ENCODE measurements around the gene ABCA3. TPM values are rescaled to one million over a fixed set of nuclear protein-coding genes. Genes with fewer than 3 reads are reported as not detected.

ABCA3 gene
- total RNA-seq, 1 experiment from 2014 or later: not detected

DNA sequence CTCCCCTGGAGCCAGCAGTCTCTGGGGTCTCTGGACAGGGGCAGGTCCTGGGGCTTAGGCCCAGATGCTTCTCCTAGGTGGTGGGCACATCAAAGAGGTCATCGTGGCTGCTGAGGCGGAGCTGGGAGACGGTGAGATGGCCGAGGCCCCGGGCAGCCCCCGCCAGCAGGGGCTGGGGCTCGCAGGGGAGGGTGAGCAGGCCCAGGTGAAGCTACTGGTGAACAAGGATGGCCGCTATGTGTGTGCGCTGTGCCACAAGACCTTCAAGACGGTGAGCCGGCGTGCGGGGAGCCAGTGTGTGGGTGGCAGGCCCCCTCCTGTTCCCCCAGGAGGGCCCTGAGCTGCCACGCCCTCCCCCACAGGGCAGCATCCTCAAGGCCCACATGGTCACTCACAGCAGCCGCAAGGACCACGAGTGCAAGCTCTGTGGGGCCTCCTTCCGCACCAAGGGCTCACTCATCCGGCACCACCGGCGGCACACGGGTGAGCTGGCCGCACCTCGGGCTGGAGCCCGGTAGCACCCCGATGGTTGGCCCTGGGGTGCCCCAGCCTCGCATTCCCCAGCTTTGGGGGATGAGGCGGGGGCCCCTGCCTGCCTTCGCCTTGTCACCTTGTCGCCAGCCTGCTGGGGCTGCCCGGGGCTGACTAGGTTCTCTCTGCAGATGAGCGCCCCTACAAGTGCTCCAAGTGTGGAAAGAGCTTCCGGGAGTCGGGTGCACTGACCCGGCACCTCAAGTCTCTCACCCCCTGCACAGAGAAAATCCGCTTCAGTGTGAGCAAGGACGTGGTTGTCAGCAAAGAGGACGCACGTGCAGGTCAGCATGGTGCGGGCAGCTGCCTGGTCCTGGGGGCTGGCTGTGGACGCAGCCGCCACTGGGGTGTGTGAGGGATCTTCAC lies 108.2 kb downstream of the ABCA3 start:
- no peak for DNase-seq (ENCODE audit: low read depth in 1 of 2, low spot score in 2 of 2)
- Histone ChIP-seq H3K9me3 (replicated peaks) (no peaks in the 10 kb centered on the region), H3K27me3 (replicated peaks) (no peaks in the 10 kb centered on the region), H3K4me1 (replicated peaks) (no peaks in the 10 kb centered on the region), H3K4me3 (no peak overlapping the region), H3K27ac (no peak overlapping the region), H3K36me3 (peaks cover 91% of the 10 kb centered on the region)

DNA sequence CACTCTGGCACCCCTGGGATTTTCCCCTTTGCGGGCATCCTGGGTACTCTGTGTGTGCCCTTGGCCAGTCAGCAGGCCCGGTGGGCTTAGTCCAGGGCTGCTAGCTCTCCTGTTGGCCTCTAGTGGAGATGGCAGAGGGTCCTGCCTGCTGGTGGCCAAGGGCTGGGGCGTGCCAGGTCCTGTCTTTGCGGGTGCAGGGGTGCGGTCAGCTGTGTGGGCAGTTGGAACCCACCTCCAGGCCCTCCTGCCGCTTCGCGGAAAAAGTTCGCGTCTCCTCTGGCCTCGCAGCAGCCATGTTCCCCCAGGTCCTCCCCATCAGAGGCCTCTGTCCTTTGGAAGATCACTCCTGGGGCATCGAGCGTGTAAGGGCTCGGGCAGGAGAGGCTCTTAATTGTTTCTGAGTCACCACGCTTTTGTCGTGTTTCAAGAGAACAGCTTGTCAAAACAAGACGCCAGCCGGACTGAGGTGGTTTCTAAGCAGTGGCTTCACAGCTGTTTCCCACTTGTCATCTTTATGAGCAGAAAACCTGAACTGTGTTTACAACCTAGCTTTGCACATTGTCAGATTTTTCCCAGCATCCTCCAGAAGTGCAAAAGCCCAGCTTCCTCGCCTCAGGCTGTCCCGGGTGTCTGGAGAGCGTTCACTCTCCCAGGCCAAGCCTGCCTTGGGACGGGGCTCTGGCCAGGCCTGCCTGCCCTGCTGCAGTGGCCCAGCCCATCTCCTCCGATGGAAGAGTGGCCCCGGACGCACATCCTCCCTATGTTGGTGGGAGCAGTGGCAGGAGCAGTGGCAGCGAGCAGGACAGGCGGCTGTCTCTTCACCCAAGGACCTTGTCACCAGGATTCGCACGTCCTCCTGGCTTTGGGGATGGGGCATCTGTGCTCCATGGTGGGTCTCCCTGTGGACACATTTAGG lies 109.3 kb downstream of the ABCA3 start:
- H3K9me3 ChIP-seq (replicated peaks): no peaks in the 10 kb centered on the region
- H3K27ac ChIP-seq: no peak overlapping the region
- no peaks in the 10 kb centered on the region for H3K27me3 ChIP-seq (replicated peaks)
- no peak overlapping the region for H3K4me3 ChIP-seq
- no peak for DNase-seq (ENCODE audit: low read depth in 1 of 2, low spot score in 2 of 2)
- peaks cover 5% of the 10 kb centered on the region for H3K4me1 ChIP-seq (replicated peaks)
- H3K36me3 ChIP-seq: peaks cover 92% of the 10 kb centered on the region

DNA sequence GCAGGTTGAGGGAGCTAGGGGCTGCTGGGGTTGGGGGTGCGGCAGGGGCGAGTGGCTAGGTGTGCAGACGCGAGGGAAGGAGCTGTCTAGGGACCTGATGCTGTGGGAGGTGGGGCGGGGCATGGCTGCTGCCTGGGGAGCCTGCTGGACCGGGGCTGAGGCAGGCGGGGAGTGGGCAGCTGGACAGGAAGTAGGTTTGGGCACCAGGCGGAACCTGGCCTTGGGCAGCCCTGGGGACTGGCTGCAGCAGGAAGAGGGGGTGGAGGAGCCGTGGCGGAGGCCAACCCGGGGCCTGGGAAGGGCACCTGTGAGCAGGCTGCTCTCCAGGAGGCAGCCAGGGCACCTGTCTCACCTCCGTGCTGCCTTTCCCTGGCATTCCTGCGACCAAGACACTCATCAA lies 110.2 kb downstream of the ABCA3 start:
- no peaks in the 10 kb centered on the region for H3K27me3 ChIP-seq (replicated peaks)
- H3K9me3 ChIP-seq (replicated peaks): no peaks in the 10 kb centered on the region
- no peak for DNase-seq (ENCODE audit: low read depth in 1 of 2, low spot score in 2 of 2)
- H3K36me3 ChIP-seq: peaks cover 83% of the 10 kb centered on the region
- no peak overlapping the region for H3K27ac ChIP-seq
- peaks cover 8% of the 10 kb centered on the region for H3K4me1 ChIP-seq (replicated peaks)
- H3K4me3 ChIP-seq: no peak overlapping the region

DNA sequence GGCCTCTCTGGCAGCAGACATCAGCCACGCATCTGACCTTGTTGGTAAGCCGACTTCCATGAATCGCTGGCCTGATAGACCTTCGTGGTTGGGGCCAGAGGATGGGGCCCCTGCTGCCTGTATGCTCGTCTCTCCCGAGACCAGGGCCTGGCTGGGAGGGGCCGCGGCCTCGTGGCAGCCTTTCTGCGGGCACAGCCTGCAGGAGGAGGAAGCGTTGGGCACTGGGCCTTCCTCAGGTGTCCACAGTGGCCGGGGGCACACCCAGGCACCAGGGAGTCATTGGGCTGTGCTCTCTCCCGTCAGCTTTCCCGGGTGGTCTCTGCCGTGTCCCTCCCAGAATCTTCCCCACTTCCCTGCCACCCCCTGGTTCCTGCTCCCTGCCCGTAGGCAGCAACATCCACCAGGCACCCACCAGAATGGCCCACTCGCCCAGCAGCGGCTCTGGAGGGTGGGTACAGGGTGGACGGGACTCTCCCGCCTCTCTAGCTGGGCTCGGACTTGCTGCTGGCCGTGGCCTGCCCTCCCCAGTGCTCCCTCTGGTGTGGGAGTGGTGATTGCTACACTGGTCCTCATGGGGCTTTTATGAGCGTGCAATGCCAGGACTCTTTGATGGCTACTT lies 110.8 kb downstream of the ABCA3 start:
- Histone ChIP-seq H3K27me3 (replicated peaks) (no peaks in the 10 kb centered on the region), H3K4me1 (replicated peaks) (peaks cover 13% of the 10 kb centered on the region), H3K36me3 (peaks cover 77% of the 10 kb centered on the region), H3K4me3 (no peak overlapping the region), H3K9me3 (replicated peaks) (no peaks in the 10 kb centered on the region), H3K27ac (no peak overlapping the region)
- DNase-seq (ENCODE audit: low read depth in 1 of 2, low spot score in 2 of 2): no peak

DNA sequence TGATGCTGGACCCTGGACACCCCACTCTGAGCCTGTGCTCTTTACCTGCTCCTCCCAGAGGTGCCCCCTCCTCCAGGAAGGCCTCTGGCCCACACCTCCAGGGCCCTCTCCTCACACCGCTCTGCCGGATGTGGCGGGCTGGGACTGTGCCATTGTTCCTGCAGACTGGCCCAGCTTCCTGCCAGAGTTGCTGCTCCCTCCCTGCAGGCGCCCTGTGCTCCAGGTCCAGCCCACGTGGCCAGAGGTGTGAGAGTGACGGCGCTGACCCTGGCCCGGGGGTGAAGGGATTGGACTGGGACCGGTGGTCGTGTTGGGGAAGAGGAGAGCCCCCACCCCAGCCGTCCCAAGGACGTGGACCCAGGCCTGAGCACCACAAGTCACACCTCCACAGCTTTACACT lies 111.4 kb downstream of the ABCA3 start:
- no peak overlapping the region for H3K4me3 ChIP-seq
- H3K27ac ChIP-seq: no peak overlapping the region
- no peaks in the 10 kb centered on the region for H3K27me3 ChIP-seq (replicated peaks)
- H3K4me1 ChIP-seq (replicated peaks): peaks cover 19% of the 10 kb centered on the region
- no peak for DNase-seq (ENCODE audit: low read depth in 1 of 2, low spot score in 2 of 2)
- peaks cover 72% of the 10 kb centered on the region for H3K36me3 ChIP-seq
- no peaks in the 10 kb centered on the region for H3K9me3 ChIP-seq (replicated peaks)

DNA sequence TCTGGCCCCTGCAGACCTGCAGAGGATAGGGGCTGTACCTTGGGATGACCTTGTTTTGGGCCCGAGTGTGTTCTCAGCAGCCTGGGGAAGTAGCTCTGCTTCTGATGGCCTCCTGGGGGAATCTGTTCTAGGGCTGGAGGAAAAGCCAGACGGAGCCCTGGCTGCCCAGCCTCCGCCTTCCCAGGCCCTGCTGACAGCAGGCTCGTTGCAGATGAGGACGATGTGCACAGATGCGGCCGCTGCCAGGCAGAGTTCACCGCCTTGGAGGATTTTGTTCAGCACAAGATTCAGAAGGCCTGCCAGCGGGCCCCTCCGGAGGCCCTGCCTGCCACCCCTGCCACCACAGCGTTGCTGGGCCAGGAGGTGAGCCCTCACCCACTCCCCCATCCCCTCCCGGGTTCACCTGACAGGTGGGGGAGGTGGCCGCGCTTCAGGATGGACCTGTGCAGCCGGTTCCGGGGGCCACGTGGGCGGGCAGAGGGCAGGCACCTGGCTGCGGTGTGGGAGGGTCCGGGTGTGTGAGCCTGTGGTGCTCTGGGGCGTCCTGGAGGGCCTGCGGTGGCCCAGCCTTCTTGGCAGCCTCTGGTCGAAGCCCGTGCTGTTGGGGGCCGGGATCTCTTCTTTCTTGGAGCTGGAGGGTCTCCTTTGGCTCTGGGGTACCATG lies 112.2 kb downstream of the ABCA3 start:
- H3K9me3 ChIP-seq (replicated peaks): no peaks in the 10 kb centered on the region
- no peak for DNase-seq (ENCODE audit: low read depth in 1 of 2, low spot score in 2 of 2)
- no peak overlapping the region for H3K4me3 ChIP-seq
- H3K36me3 ChIP-seq: peaks cover 68% of the 10 kb centered on the region
- no peaks in the 10 kb centered on the region for H3K27me3 ChIP-seq (replicated peaks)
- peaks cover 20% of the 10 kb centered on the region for H3K4me1 ChIP-seq (replicated peaks)
- H3K27ac ChIP-seq: no peak overlapping the region

DNA sequence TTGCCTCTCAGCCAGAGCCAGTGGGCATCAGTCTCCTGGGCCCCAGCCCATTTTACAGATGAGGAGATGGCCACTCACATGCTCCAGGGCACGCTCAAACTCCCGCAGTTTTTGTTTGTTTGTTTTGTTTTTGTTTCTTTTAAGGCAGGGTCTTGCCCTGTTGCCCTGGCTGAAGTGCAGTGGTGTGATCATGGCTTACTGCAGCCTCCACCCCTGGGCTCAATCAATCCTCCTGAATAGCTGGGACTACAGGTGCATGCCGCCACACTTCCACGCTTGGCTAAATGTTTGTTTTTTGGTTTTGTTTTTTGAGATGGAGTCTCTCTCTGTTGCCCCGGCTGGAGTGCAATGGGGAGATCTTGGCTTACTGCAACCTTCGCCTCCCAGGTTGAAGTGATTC lies 113.6 kb downstream of the ABCA3 start:
- H3K4me3 ChIP-seq: no peak overlapping the region
- DNase-seq (ENCODE audit: low read depth in 1 of 2, low spot score in 2 of 2): no peak
- peaks cover 55% of the 10 kb centered on the region for H3K36me3 ChIP-seq
- no peaks in the 10 kb centered on the region for H3K9me3 ChIP-seq (replicated peaks)
- H3K27ac ChIP-seq: no peak overlapping the region
- peaks cover 20% of the 10 kb centered on the region for H3K4me1 ChIP-seq (replicated peaks)
- no peaks in the 10 kb centered on the region for H3K27me3 ChIP-seq (replicated peaks)

DNA sequence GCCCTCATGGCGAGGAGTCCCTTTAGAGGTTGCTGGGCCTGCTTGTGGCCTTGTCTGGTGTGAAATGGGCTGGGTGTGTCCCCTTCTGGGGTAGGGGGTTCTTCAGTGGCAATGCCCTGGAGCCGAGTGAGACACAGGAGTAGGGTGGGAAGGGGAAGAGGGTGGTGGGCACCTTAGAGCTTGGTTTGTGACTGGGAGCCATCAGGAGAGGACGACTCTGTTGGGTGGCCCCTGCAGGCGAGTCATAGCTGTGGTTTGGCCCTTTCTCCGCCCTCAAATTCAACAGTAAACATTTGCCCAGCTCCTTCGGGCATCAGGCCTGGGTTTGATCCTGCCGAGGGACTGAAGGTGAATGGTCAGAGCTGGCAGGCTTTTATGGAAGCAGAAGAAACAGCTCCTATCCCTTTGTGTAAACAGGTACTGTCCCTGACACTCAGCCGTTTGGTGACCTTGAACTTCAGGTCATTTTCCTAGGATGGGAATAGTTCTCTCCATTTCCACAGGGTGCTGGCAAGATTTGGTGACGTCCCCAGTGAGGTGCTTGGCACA lies 114.2 kb downstream of the ABCA3 start:
- no peak overlapping the region for H3K27ac ChIP-seq
- no peaks in the 10 kb centered on the region for H3K9me3 ChIP-seq (replicated peaks)

More for the DNA sequence above, 114.2 kb downstream of the ABCA3 start:
- Histone ChIP-seq H3K36me3 (peaks cover 49% of the 10 kb centered on the region), H3K27me3 (replicated peaks) (no peaks in the 10 kb centered on the region), H3K4me1 (replicated peaks) (peaks cover 20% of the 10 kb centered on the region), H3K4me3 (no peak overlapping the region)
- DNase-seq (ENCODE audit: low read depth in 1 of 2, low spot score in 2 of 2): peak in 1 of 2 experiments; percentile 45

Other genes with a start within 250 kb of the ABCA3 start
- gene PKD1, start 204.8 kb downstream of the ABCA3 start, total RNA-seq (2014; rRNA removed; shearing (Covaris generic)): 60.4 and 97.9 TPM in 2 replicates
- gene RAB26, start 192.1 kb downstream of the ABCA3 start, total RNA-seq (2014; rRNA removed; shearing (Covaris generic)): 0.16 TPM in 1 of 2 replicates, not detected in the other
- gene TRAF7, start 184.9 kb downstream of the ABCA3 start, total RNA-seq (2014; rRNA removed; shearing (Covaris generic)): 26.4 and 39.5 TPM in 2 replicates
- not detected in 2 replicates for gene CASKIN1, start 144.1 kb downstream of the ABCA3 start, total RNA-seq (2014; rRNA removed; shearing (Covaris generic))
- 25.3 and 34.1 TPM in 2 replicates for gene MLST8, start 135.3 kb downstream of the ABCA3 start, total RNA-seq (2014; rRNA removed; shearing (Covaris generic))
- 0.88 and 4.6 TPM in 2 replicates for gene BRICD5, start 129.9 kb downstream of the ABCA3 start, total RNA-seq (2014; rRNA removed; shearing (Covaris generic))
- 37.8 and 47.1 TPM in 2 replicates for gene PGP, start 125.9 kb downstream of the ABCA3 start, total RNA-seq (2014; rRNA removed; shearing (Covaris generic))
- 44.7 and 47.6 TPM in 2 replicates for gene E4F1, start 117.1 kb downstream of the ABCA3 start, total RNA-seq (2014; rRNA removed; shearing (Covaris generic))
- gene DNASE1L2, start 104.3 kb downstream of the ABCA3 start, total RNA-seq (2014; rRNA removed; shearing (Covaris generic)): 1.4 TPM in 2 replicates
- gene ECI1, start 89.1 kb downstream of the ABCA3 start, total RNA-seq (2014; rRNA removed; shearing (Covaris generic)): 80.2 and 93.3 TPM in 2 replicates
- gene RNPS1, start 72.6 kb downstream of the ABCA3 start, total RNA-seq (2014; rRNA removed; shearing (Covaris generic)): 122 and 164 TPM in 2 replicates
- 43.4 and 48.2 TPM in 2 replicates for gene CCNF, start 88.7 kb upstream of the ABCA3 start, total RNA-seq (2014; rRNA removed; shearing (Covaris generic))
- 22.3 and 36.3 TPM in 2 replicates for gene TEDC2, start 119.4 kb upstream of the ABCA3 start, total RNA-seq (2014; rRNA removed; shearing (Covaris generic))
- 0.24 TPM in 1 of 2 replicates, not detected in the other for gene NTN3, start 130.6 kb upstream of the ABCA3 start, total RNA-seq (2014; rRNA removed; shearing (Covaris generic))
- 8.4 and 9.3 TPM in 2 replicates for gene TBC1D24, start 134.4 kb upstream of the ABCA3 start, total RNA-seq (2014; rRNA removed; shearing (Covaris generic))
- 44.6 and 69.7 TPM in 2 replicates for gene ATP6V0C, start 173.2 kb upstream of the ABCA3 start, total RNA-seq (2014; rRNA removed; shearing (Covaris generic))
- gene AMDHD2, start 179.6 kb upstream of the ABCA3 start, total RNA-seq (2014; rRNA removed; shearing (Covaris generic)): 12.6 and 22.1 TPM in 2 replicates
- not detected in 2 replicates for gene CEMP1, start 190.7 kb upstream of the ABCA3 start, total RNA-seq (2014; rRNA removed; shearing (Covaris generic))
- gene PDPK1, start 197.3 kb upstream of the ABCA3 start, total RNA-seq (2014; rRNA removed; shearing (Covaris generic)): 20.3 and 21.9 TPM in 2 replicates